ENCODE data around the gene HCFC1.

Gene HCFC1

GRCh38 chrX:153924149-153924861, 47.3 kb downstream of the HCFC1 start:
- DNase-seq (ENCODE audit: low spot score) = peak; percentile 43

GRCh38 chrX:153922932-153923857, 48.4 kb downstream of the HCFC1 start:
- peak; percentile 47 for DNase-seq (ENCODE audit: low spot score)

GRCh38 chrX:153921511-153922446, 49.8 kb downstream of the HCFC1 start:
- DNase-seq (ENCODE audit: low spot score) = no peak

GRCh38 chrX:153921070-153921469, 50.5 kb downstream of the HCFC1 start:
- no peak for DNase-seq (ENCODE audit: low spot score)

GRCh38 chrX:153920546-153920945, 51.1 kb downstream of the HCFC1 start:
- DNase-seq (ENCODE audit: low spot score) = no peak

- DNase-seq (ENCODE audit: low spot score) = no peak
These were observed 52.3 kb downstream of the HCFC1 start for GRCh38 chrX:153919281-153919680.

GRCh38 chrX:153917869-153918268, 53.7 kb downstream of the HCFC1 start:
- no peak for DNase-seq (ENCODE audit: low spot score)

GRCh38 chrX:153913701-153914100, 57.9 kb downstream of the HCFC1 start:
- DNase-seq (ENCODE audit: low spot score) = no peak

- DNase-seq (ENCODE audit: low spot score) = no peak
These were observed 58.4 kb downstream of the HCFC1 start for GRCh38 chrX:153913211-153913610.

GRCh38 chrX:153911798-153912197, 59.8 kb downstream of the HCFC1 start:
- DNase-seq (ENCODE audit: low spot score) = no peak

GRCh38 chrX:153910446-153910845, 61.2 kb downstream of the HCFC1 start:
- DNase-seq (ENCODE audit: low spot score) = no peak

- no peak for DNase-seq (ENCODE audit: low spot score)
These were observed 61.6 kb downstream of the HCFC1 start for GRCh38 chrX:153909980-153910360.

GRCh38 chrX:153909024-153909979, 62.3 kb downstream of the HCFC1 start:
- DNase-seq (ENCODE audit: low spot score) = no peak

GRCh38 chrX:153908219-153908860, 63.3 kb downstream of the HCFC1 start:
- no peak for DNase-seq (ENCODE audit: low spot score)

GRCh38 chrX:153907456-153907855, 64.2 kb downstream of the HCFC1 start:
- no peak for DNase-seq (ENCODE audit: low spot score)

- no peak for DNase-seq (ENCODE audit: low spot score)
These were observed 65.3 kb downstream of the HCFC1 start for GRCh38 chrX:153906126-153906917.

- DNase-seq (ENCODE audit: low spot score) = no peak
These were observed 66.0 kb downstream of the HCFC1 start for GRCh38 chrX:153905481-153906095.

GRCh38 chrX:153903991-153904957, 67.3 kb downstream of the HCFC1 start, which contains the start of gene AVPR2:
Gene AVPR2, plus strand, starts transcription at chrX:153904673. Its CDS starts 473 bp downstream, at chrX:153905146.
- DNase-seq (ENCODE audit: low spot score) = no peak
